ENCODE measurements around the gene PRKAG1.
"Not testable (repeated sequence)": the region's sequence is repeated elsewhere in the genome, so short reads cannot be mapped to it uniquely, and the experiment has no call there.

PRKAG1 gene

GRCh38 chr12:49018261-49019119 is at the start of gene PRKAG1:
Gene PRKAG1, minus strand, starts transcription at chr12:49018776. Its CDS starts 36 bp downstream, at chr12:49018740.
- DNase-seq = peak; percentile 95

DNA sequence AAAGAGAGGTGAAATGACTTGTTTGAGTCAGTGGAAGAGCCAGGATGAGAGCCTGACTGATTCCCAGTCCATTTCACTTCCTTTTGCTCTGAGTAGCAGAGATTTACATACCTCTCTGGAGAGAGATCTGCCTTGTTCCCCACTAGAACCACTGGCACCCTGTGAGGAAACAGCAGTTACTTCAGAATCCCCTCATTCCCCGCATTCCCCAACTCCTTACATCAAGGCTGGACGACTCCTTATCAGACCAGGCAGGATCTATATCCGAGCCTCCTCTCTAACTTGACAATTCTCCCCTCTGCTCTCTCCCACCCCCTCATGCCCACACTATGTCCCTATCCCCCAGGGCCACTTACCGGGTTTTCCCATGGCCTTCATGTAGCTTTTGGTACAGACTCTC is 47.5 kb upstream of the PRKAG1 start:
- DNase-seq = no peak

DNA sequence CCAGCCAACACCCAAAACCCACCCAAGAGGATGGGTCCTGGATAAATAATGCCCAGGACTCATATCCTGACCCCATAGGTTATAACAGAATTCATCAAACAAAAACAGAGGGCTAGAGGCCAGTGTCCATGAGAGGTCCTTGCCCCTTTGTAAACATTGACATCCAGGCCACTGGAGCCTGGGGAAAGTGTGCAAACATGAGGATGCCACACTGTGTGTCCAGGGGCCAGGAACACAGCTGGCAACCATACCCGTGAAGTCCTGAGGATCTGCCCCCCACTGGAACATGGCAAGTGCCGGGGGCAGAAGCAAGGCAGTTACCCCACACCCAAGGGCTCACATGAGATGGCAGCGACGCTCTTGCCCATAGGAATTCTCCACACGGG is 46.2 kb upstream of the PRKAG1 start:
- no peak for DNase-seq

GRCh38 chr12:49061916-49062315 is 43.3 kb upstream of the PRKAG1 start:
- DNase-seq = not testable (repeated sequence)

DNA sequence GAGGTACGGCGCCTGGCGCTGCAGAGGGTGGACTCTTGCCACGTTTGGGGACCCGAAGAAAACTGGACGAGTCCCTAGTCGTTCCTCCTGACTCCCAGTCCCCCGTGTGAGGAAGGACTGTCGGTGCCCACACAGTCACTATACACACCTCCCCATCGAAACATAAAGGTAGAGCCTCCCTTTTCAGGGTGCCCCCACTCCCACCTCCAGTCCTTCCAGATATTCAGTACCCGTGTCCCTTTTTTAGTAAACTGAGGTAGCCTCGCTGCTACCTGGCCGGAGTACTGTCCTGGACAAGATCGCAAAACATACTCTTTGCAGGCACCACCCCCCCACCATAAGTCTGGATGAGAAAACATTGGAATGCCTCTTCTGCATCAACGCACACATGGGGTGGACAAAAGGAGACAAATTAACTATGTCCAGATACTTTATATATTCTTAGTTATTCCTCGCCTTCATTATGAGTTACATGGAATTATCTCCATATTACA is 42.6 kb upstream of the PRKAG1 start:
- no peak for DNase-seq

- peak; percentile 91 for DNase-seq
Measured at GRCh38 chr12:49060237-49061156, 41.9 kb upstream of the PRKAG1 start, which contains the start of gene KMT2D. Gene KMT2D, minus strand, starts transcription at chr12:49060794. Its CDS starts 5,470 bp downstream, at chr12:49055324.

DNA sequence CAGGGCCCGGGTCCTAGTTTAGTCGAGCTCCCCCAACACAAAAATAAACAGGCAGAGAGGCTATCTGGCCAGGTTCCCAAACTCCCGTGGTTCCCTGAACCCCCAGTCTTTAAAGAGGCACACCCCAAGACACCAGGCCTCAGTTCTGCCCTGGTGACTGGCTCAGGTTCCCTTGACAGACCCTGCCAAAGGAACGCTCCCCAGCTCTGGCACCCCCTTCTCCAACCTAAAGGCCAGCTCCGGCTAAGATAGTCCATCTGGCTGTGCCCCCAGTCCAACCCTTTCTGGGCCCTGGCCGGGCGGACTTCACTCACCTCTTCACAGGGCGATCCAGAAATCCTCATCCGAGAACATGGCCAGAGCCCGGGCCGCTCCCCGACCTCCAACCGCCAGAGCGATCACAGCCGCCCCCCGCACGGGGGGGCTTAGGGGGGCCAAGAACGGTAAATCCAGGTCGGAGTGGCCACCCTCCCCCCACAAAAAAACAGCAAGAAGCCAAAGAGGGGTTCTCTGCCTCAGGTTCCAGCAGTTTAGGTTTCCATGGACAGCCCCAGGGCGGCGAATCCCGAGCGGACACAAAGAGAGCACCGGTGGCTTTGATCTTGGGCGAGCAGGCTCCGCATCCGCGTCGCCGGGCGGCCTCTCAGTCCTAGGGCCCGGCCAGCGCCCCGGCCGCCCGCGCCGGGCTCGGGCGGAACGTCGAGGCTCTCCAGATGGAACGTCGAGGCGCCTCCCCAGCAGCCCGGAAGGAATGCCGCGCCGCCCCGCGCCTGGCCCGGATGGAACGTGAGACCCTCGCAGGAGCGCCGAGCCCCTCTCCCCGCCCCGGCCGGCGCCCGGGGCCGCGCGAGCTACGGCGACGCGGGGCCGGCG is 41.0 kb upstream of the PRKAG1 start:
- DNase-seq = no peak

DNA sequence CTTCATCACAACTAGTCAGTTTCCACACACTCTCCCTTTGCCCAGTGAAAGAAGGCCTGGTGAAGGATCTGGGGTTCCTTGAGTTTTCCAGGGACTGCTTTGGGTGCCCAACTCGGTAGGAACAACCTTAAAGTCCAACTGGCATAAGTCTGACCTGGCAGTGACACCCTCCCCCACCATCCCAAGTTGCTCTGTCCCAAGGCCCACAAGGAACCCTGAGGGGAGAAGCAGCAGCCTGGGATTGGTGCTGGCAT is 40.4 kb upstream of the PRKAG1 start:
- DNase-seq = no peak

DNA sequence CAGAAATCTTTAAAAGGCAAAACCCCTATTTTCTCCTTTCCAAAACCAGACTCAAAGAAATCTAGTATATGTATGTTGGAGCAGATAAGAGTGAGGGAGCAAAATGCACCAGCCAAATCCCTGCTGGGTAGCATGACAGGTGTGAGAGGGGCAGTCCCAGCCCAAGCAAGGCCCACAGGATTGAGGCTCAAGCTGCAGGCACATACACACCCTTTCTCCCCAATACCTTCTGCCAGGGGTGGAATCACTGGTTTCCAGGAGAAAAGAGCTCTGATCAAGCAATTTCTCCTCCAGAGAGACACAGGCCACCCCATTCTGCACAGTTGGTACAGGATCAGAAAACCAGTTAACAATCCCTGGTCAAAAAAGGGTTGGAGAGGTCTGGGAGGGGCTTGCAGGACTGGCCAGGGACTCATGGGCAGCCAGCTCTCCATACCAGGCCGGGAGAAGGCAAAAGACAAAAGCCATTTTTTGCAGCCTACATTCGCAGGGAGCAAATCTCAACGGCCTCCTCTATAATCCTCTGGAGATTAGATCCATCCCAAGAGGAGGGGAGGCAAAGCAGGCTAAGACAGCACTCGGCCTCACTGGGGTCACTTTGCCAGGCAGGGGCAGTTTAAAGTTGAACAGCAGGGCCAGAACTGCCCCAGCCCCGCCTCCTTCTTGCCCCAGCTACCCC is 39.9 kb upstream of the PRKAG1 start:
- no peak for DNase-seq

DNA sequence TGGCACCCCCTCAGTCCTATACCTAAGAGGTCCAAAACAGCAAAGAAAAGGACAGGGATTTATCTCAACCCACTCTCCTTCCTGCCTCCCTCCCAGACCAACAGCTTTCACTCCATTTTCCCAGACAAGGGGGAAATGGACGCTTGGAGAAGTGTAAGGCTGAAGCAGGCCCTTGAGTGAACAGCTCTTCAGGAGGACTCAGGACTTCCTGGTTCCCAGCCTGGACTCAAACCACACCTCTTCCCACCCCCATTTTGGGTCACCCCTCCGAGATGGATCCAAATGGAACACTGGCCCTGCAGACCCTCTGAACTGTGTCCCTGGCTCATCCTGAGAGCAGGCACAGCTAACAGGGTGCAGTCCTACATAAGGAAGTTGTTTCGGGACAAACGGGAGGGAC is 39.3 kb upstream of the PRKAG1 start:
- DNase-seq = no peak

DNA sequence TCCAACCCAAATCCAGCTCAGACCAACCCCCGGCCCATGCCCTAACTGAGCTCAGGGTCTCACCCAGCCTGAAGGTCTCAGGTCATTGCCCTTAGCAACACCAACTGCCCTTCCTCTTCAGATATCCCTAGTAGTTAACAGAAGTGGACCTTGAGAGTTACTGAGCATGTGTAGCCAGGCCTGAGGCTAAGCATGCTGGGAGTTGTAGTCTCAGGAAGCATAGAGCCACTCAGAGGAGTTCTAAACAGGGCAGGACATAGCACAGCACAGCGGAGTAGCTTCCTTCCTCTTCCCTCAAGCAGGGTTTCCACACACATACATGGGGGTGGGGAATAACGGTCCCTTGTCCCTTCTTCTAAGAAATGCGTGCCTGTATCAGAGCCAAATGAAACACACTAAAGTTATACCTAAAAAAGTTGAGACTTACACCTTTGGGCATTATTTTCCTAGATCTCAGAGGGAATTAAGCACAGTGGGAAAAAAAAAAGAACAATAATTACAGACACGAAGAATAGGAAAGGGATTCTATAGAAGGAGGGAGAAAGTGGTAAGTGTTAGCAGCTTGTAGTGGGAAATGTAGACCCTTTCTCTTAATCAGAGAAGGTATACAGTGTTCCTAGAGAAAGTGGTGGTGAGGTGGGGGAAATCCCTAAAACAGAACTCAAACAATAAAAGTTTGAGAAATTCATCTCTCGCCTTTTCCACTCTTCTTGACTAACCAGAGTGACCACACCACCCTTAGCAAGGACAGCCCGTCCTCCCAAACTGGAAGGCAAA is 37.6 kb upstream of the PRKAG1 start:
- peak; percentile 53 for DNase-seq

- no peak for DNase-seq
Measured at GRCh38 chr12:49055092-49055491, 36.5 kb upstream of the PRKAG1 start.

- no peak for DNase-seq
Measured at GRCh38 chr12:49054524-49054923, 35.9 kb upstream of the PRKAG1 start.

GRCh38 chr12:49054096-49054495 is 35.5 kb upstream of the PRKAG1 start:
- no peak for DNase-seq

DNA sequence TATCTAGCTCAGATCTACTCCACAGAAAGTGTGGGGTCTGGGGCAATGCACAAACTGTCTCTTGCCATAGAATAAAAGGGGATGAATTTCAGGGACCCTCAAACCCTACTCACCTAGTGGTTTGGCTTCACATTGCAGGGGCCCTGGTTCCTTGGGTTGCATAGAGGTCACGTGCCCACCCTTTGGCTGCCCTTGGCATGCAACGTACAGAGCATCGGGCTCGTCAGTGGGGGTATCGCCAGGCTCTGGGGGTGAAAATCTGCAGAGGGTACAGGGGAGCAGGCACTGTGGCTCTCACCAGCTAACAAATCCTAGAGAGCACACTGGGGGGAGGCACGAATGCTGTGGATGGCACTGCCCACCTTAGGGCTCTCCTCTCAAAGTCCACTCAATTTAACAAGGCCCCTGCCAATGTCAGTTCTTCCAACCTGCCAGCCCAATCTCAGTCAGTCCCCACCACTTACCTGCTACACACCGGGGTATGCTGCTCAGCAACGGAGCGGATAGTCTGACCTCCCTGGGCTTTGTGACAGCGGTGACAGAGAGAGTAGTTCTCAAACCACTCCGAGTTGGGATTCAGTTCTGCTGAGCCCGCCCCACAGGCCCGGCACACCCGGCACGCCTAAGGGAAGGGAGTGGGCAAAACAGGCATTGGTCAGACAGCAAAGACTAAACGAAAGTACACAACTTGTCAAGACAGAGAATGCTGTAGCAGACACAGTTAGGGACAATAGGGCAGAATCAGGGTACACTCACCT is 34.1 kb upstream of the PRKAG1 start:
- no peak for DNase-seq

DNA sequence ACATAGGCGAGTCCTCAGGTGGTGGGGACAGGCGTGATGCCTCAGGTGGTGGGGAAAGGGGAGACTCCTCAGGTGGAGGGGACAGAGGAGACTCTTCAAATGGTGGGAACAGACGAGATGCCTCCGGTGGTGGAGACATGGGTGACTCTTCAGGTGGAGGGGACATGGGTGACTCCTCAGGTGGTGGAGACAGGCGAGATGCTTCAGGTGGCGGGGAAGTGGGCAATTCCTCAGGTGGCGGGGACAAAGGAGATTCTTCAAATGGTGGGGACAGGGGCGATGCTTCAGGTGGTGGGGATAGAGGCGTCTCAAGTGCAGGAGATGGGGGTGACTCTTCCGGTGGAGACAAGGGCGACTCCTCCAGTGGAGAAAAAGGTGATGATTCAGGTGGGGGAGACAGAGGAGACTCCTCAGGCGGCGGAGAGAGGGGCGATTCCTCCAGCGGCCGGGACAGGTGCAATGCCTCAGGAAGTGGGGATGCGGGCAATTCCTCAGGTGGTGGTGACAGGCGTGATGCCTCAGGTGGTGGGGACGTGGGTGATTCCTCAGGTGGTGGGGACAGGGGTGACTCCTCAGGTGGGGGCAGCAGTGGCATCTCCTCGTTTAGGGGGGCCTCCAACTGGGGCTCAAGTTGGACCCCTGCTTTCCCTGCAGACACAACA is 33.3 kb upstream of the PRKAG1 start:
- DNase-seq = no peak

GRCh38 chr12:49051373-49051764 is 32.8 kb upstream of the PRKAG1 start:
- DNase-seq = no peak

DNA sequence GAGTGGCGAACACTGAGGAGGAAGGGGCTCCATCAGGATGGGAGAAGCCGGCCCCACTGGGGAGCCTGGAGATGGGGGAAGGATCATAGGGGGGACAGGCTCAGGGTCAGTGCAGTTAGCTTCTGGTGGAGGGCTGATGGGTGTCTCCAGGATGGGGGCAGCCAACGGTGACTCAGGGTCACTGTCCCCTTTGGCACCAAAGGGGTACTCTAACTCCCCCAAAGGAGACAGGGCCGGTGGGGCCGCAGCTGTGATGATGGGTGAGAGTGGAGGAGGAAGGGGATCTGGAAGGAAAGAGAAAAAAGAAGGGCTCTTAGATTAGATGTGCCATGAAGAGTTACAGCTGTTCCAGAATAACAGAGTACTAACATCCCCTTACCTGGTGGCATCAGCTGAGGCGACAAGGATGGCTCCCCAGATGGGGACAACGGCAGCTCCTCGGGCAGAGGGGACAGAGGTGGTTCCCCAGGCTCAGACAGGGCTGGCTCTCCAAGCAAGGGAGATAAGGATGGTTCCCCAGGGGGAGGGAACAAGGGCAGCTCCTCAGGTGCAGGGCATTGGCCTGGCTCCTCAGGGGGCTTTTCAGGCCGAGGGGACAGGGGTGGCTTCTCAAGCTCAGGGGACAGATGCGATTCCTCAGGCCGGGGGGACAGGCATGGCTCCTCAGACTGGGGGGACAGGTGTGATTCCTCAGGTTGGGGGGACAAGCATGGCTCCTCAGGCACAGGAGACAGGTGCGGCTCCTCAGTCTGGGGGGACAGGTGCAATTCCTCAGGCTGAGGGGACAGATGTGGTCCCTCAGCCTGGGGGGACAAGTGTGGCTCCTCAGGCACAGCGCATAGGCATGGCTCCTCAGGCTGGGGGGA is 32.2 kb upstream of the PRKAG1 start:
- no peak for DNase-seq

All from stimulated activated CD4-positive, alpha-beta T cell treated with anti-CD3 and anti-CD28 coated beads, Interleukin-1b, Interleukin-23, amount 100 ng/mL, for 48 hours (primary cell).